SKM-1 (cell line): ENCODE data around the gene TUBB4A.

Experiments used
- DNase-seq: peaks from one replicate; lab custom pipeline; 2025; ENCODE audit not compliant: unreplicated experiment; lab: John Stamatoyannopoulos, UW

Gene TUBB4A

GRCh38 chr19:6446452-6446851 lies 55.7 kb downstream of the TUBB4A start:
- no peak for DNase-seq
